Measurements from ENCODE around the gene PIH1D1. TPM values are rescaled to one million over a fixed set of nuclear protein-coding genes. Genes with fewer than 3 reads are reported as not detected.

Gene PIH1D1
- total and polyA plus RNA-seq, 10 of the 15 experiments (the other 5 are each of a cell fraction or from before 2014, with no cell fraction given) = 16.1 to 153 (median 106) TPM

DNA sequence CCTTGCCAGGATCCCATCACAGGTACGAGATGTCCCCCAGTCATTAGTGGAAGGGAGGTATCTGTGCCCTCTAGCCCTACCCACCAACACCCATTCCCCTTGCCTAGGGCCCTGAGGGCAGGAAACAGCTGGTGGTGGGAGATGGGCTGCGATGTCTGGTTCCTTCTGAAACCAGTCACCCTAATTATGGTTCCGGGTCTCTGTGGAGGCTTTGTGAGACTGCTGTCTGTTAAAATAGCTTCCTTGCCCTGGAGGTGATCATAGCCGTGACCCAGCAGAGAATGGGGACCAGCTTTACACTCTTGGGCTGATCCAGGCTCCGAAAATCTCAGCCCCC, 6.9 kb upstream of the PIH1D1 start (continued):
- peak; percentile 9 for TF ChIP-seq SIX5 (IDR thresholded peaks at IDR 0.05; ENCODE audit: low read depth, low read length, severe bottlenecking)
- TF ChIP-seq ZSCAN29 (IDR thresholded peaks at IDR 0.05) = no peak
- 0 out of 2 replicates have a peak, but pooled peaks have one; percentile 14 for TF ChIP-seq DPF2 (IDR thresholded peaks at IDR 0.05)
- TF ChIP-seq ESRRA (IDR thresholded peaks at IDR 0.05; ENCODE audit: low read length) = no peak
- TF ChIP-seq CEBPB (IDR thresholded peaks at IDR 0.05; ENCODE audit: borderline replicate concordance in 1 of 2, low read depth in 2 of 2, low read length in 2 of 2) = no peak
- TF ChIP-seq ZBTB11 (CRISPR knock-in tag; IDR thresholded peaks at IDR 0.05) = peak; percentile 81
- TF ChIP-seq NR2C1 (IDR thresholded peaks at IDR 0.05) = peak; percentile 32; the same call in 1 of the 2 replicates
- TF ChIP-seq YY1 (IDR thresholded peaks at IDR 0.05; ENCODE audit: low read depth, low read length) = peak; percentile 34; the same call in 1 of the 2 replicates

DNA sequence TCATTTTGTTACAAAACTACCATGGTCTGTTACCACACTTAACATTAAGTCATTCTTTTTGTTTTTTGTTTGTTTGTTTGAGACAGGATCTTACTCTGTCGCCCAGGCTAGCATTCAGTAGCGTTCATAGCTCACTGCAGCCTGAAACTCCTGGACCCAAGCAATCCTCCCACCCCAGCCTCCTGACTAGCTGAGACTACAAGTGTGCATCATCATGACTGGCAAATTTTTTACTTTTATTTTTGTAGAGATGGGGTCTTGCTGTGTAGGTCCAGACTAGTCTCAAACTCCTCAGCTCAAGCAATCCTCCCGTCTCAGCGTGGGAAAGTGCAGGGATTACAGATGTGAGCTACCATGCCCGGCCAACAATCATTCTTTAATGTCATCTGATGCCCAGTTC, 4.7 kb upstream of the PIH1D1 start:
- POLR2A ChIA-PET = interaction anchor here (0.8 to 6.1 kb wide), 2 partner anchors 14 to 38 kb away, joined by 5 to 44 read pairs; partner anchors contain the start of gene RPS11
- no TSS peak for BruUV-seq (replicated peaks)

More for the DNA sequence above, 4.7 kb upstream of the PIH1D1 start:
- Histone ChIP-seq H3K36me3 (ENCODE audit: control insufficient read depth in 2 of 2, insufficient read depth in 2 of 2, low read length in 1 of 2) (peaks cover 0 to 5% of the 10 kb centered on the region in 2 experiments), H3K9me3 (replicated peaks; ENCODE audit: control insufficient read depth, insufficient read depth, low read length) (no peaks in the 10 kb centered on the region), H3K27me3 (replicated peaks in 1 of 2; ENCODE audit: control insufficient read depth in 2 of 2, insufficient read depth in 2 of 2, low read length in 1 of 2) (no peaks in the 10 kb centered on the region), H2AFZ (ENCODE audit: control insufficient read depth, low read depth, low read length) (no peak overlapping the region), H4K20me1 (ENCODE audit: control insufficient read depth, insufficient read depth) (no peaks in the 10 kb centered on the region), H3K4me1 (ENCODE audit: control insufficient read depth, insufficient read depth, low read length) (peaks cover 25% of the 10 kb centered on the region), H3K27ac (ENCODE audit: control insufficient read depth, insufficient read depth) (no peak overlapping the region), H3K4me2 (ENCODE audit: control insufficient read depth, insufficient read depth) (no peak overlapping the region), H3K4me3 (no peak overlapping the region), H3K9ac (ENCODE audit: control insufficient read depth, insufficient read depth, low read length) (no peak overlapping the region), H3K79me2 (ENCODE audit: control insufficient read depth, insufficient read depth, low read length) (peaks cover 19% of the 10 kb centered on the region)
- no peak for FAIRE-seq
- TF ChIP-seq STAT1 (conservative IDR thresholded peaks at IDR 0.05) = no peak
- TF ChIP-seq FOXM1 (IDR thresholded peaks at IDR 0.05; ENCODE audit: low read depth, low read length) = no peak
- no peak for TF ChIP-seq SRF (IDR thresholded peaks at IDR 0.05; ENCODE audit: low read depth in 2 of 2, low read length in 2 of 2)
- no peak for TF ChIP-seq NR2C2 (IDR thresholded peaks at IDR 0.05; ENCODE audit: borderline replicate concordance, control insufficient read depth, insufficient read length, low read depth)
- no peak for TF ChIP-seq CHD1 (IDR thresholded peaks at IDR 0.05; ENCODE audit: low read depth, low read length)
- no peak for TF ChIP-seq RFX5 (IDR thresholded peaks at IDR 0.05; ENCODE audit: low read depth, low read length)
- over 99% methylated on average over 5 of the region's 5 CpGs for WGBS (ENCODE audit: insufficient coverage, insufficient replicate concordance, low lambda C conversion rate, missing lambda C conversion rate)
- intact Hi-C loops (cut with micrococcal nuclease; ENCODE audit: unreplicated experiment) (no loop called here), in situ Hi-C loops (cut with MboI) (no loop called here)
- no peak for ATAC-seq
- SMC1A ChIA-PET (ENCODE audit: uncharacterized antibody, unreplicated experiment) = interaction anchor here (9.0 kb wide), 1 partner anchor 13 kb away, joined by 53 read pairs; no protein-coding TSS in a partner anchor
- RAD21 ChIA-PET (ENCODE audit: unreplicated experiment) = interaction anchor here (1.0 to 9.0 kb wide), 2 partner anchors 15 to 184 kb away, joined by 3 to 90 read pairs; partner anchors contain the start of gene RRAS
- no peak for DNase-seq (ENCODE audit: low read depth, low spot score)
- CTCF ChIA-PET = interaction anchor here (0.7 to 4.9 kb wide), 7 partner anchors 12 to 127 kb away, joined by 3 to 31 read pairs (median 3); partner anchors contain the start of gene FLT3LG
